IPS-18a (cell line): Measurements from ENCODE around the gene SCRG1.

Source experiments
- H3K27ac ChIP-seq: one replicate; pipeline ENCODE4 v1.5.1; 2013; ENCODE audit warnings: low read length
- H3K27me3 ChIP-seq: one replicate; pipeline ENCODE4 v1.6.1; 2013; ENCODE audit warnings: mild to moderate bottlenecking, low read length; ENCODE audit not compliant: control insufficient read depth, insufficient read depth
- H3K36me3 ChIP-seq: one replicate; pipeline ENCODE4 v1.6.1; 2013; ENCODE audit warnings: low read depth, low read length; ENCODE audit not compliant: control insufficient read depth
- H3K4me1 ChIP-seq: one replicate; pipeline ENCODE4 v1.6.1; 2013; ENCODE audit warnings: low read depth, low read length; ENCODE audit not compliant: control insufficient read depth
- H3K4me3 ChIP-seq: one replicate; pipeline ENCODE4 v1.5.1; 2013; ENCODE audit warnings: low read length
- H3K9ac ChIP-seq: one replicate; pipeline ENCODE4 v1.6.1; 2013; ENCODE audit warnings: mild to moderate bottlenecking, low read length, moderate library complexity
- H3K9me3 ChIP-seq: one replicate; pipeline ENCODE4 v1.6.1; 2013; ENCODE audit warnings: low read depth, low read length; ENCODE audit not compliant: control insufficient read depth

The SCRG1 gene

DNA sequence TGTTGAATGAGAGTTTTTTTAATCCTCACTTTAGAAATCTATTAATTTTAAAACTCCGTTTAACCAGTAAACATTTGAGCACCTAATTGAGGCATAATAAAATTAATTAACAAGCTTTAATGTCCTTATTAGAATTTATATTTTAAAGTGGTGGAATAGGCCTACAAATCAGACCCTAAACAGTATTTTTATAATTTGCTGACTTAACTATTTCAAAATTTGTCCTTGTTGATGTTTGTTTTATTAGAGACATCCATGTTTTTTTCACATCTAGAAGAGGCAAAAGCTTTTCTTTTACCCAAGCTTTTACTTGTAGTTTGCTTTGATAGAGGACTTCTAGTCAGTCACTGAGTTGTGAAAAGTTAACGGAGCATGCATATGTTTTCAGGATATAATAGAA is 24.3 kb downstream of the SCRG1 start:
- no peak overlapping the region for H3K9ac ChIP-seq
- H3K27me3 ChIP-seq: no peaks in the 10 kb centered on the region
- no peaks in the 10 kb centered on the region for H3K9me3 ChIP-seq
- H3K36me3 ChIP-seq: no peaks in the 10 kb centered on the region
- peaks cover 3% of the 10 kb centered on the region for H3K4me1 ChIP-seq
- H3K27ac ChIP-seq: no peak overlapping the region
- H3K4me3 ChIP-seq: no peak overlapping the region

DNA sequence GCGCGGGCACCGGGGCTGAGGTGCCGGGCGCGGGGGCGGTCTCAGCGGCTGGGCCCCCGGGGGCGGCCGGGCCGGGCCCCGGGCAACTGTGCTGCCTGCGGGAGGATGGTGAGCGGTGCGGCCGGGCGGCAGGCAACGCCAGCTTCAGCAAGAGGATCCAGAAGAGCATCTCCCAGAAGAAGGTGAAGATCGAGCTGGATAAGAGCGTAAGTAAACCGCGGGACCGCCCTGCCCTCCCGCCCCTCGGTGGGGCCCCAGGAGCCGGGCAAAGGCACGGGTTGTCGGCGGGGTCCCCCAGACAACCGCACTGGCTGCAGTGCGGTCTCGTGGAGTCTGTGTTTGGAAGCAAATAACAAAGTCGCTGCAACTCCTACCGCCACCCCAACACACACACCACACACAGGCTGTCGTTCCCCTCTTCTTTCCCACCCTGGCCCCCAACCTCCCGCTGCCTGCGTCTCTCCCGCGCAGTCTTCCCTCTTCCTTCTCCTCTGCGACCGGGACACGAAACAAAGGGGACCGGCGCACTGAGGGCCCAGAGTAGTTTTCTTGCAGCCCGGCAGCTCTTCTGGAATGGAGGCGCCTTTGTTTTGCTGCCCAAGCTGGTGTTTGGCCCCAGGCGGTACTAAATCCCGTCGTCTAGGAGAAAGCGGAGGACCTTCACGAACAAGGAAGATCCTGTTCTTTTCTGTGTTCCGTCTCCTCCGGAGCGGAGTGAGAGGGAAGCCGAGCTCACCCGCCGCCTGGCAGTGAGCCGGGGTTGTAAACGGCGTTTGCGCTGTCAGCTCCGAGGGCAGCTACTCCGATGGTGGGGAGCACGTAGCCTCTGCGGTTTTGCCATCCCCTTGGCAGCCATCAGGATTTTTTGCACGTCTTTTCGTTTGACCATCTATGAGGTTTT is 27.4 kb downstream of the SCRG1 start:
- Histone ChIP-seq H3K4me3 (peak overlapping the region; percentile 98), H3K9ac (peak overlapping the region; percentile 84), H3K27me3 (no peaks in the 10 kb centered on the region), H3K4me1 (peaks cover 7% of the 10 kb centered on the region), H3K36me3 (no peaks in the 10 kb centered on the region), H3K27ac (no peak overlapping the region), H3K9me3 (no peaks in the 10 kb centered on the region)

DNA sequence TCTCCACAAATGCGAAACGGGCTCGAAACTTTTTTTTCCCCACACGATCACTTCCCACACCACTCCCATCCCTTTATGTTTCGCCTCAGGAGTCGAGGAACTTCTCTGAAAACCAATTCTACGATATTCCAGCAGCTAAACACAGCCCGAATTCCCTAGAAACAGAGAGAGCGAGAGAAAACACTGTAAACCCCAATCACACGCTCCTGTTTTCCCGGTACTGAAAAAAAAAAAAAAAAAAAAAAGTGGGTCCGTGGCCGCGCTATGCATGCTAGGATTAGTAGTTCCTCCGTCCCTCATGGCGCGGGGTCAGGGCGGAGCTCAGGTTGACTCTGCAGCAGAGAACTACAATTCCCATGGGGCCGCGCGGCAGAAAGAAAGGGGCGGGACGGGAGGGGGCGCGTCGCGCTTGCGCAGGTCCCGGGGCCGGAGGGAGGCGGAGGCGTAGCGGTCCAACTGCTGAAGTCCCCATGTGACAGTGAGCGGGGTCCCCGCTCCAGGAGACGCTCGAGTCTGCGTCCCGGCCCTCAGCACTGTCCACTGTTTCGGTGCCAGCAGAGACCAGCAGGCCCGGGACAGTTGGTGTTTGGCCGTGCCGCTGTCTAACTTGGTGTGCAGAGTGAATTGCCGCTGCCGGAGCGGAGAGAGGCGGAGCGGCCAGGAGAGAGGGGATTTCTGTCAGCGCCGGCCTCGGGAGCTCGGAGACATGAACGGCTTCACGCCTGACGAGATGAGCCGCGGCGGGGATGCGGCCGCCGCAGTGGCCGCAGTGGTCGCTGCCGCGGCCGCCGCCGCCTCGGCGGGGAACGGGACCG is 28.2 kb downstream of the SCRG1 start, which contains the start of gene SAP30:
Gene SAP30 (plus strand): TSS at position 478 of the 815 bp plus-strand sequence. CDS start 229 bp downstream, at position 707.
- Histone ChIP-seq H3K27ac (peak within 1 kb of the TSS; percentile 65), H3K9ac (peak within 1 kb of the TSS; percentile 84)

DNA sequence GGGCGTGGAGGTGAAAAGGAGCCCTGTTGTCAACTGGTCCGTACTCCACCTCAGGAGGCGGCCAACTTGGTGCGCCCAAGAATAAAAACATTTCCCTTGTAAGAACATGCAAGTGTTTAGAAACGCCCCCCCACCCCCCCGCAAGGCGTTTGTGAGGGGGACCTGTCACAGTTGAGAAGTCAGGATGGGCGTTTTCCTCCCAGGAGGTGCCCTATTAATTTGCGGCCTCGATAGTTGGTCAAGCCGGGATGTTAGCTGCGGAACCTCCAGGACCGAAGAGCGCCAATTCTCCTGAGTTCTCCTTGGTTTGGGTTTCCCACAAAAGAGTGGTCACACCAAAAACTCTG is 28.8 kb downstream of the SCRG1 start:
- H3K4me1 ChIP-seq: peaks cover 7% of the 10 kb centered on the region
- H3K27ac ChIP-seq: peak overlapping the region; percentile 65
- H3K4me3 ChIP-seq: peak overlapping the region; percentile 98
- H3K9ac ChIP-seq: peak overlapping the region; percentile 63
- no peaks in the 10 kb centered on the region for H3K9me3 ChIP-seq
- H3K36me3 ChIP-seq: no peaks in the 10 kb centered on the region
- H3K27me3 ChIP-seq: no peaks in the 10 kb centered on the region

More for the DNA sequence above, 28.2 kb downstream of the SCRG1 start, which contains the start of gene SAP30:
- H3K9me3 ChIP-seq: no peaks in the 10 kb centered on the region
- H3K4me3 ChIP-seq: peak within 1 kb of the TSS; percentile 98
- no peaks in the 10 kb centered on the region for H3K27me3 ChIP-seq
- peaks cover 7% of the 10 kb centered on the region for H3K4me1 ChIP-seq
- H3K36me3 ChIP-seq: no peaks in the 10 kb centered on the region

DNA sequence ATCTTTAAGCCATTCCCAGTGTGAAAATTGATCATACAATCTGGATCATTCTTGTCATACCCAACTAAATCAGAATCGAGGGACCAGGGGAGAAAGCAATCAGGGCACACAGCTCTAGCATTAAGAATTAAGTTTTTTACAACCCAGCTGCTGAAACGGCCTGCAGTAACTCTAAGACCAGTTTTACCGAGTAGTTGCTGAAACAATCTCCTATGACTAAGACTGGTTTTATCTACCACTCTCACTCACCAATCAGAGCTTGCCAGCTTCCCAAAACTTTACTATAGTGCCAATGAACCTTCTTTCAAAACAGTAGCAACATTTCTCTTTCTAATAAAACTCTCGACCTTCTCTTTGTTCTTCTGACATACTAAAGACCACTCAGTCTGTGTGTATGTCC is 31.0 kb downstream of the SCRG1 start:
- Histone ChIP-seq H3K36me3 (no peaks in the 10 kb centered on the region), H3K27me3 (no peaks in the 10 kb centered on the region), H3K9me3 (no peaks in the 10 kb centered on the region), H3K4me3 (no peak overlapping the region), H3K4me1 (peaks cover 7% of the 10 kb centered on the region), H3K27ac (no peak overlapping the region), H3K9ac (no peak overlapping the region)

DNA sequence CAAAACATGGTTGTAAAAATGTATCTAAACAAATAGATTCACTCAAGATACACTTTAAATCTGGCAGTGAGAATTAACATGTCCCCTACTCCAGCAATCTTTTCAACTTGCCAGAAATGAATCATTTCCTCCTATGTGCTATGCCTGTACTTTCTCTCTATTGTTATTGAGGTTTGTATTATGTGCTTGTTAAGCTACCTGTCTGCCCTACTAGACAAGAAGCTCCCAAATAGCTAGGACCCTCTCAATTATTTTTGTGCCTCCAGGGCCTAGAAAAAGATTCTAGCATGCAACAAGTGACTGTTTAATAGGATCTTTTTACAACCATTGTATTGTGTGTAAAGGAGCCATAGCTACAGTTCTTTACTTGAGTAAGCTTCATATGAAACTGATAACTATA is 31.6 kb downstream of the SCRG1 start:
- Histone ChIP-seq H3K9ac (no peak overlapping the region), H3K4me3 (no peak overlapping the region), H3K36me3 (no peaks in the 10 kb centered on the region), H3K27ac (no peak overlapping the region), H3K4me1 (peaks cover 4% of the 10 kb centered on the region), H3K9me3 (no peaks in the 10 kb centered on the region), H3K27me3 (no peaks in the 10 kb centered on the region)

DNA sequence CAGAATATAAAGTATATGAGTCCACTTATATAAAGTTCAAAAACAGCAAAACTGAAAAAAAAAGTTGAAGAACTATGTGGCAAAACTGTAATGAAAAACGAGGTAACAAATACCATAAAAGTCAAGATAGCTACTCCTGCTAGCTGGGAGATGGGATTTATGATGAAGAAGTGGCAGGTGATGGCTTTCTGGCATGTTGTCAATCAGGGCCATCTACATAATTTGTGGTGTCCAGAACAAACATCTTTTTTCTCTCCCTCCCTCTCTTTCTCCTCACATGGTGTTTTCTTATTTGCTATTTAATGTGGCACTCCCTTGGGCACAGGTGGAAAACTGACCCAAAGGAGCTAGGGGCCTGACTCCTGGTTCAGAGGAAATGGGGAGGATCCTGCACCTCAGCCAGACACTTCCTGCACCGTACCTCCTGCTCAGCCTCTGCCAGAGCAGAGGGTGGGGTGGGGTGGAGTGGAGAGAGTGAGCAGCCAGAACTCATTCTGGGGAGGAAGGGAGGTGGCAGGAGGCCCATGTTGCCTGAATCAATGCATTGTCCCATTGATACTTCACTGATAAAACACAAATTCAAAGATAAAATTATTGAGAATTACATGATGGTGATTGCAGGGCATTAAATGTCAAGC is 33.4 kb downstream of the SCRG1 start:
- Histone ChIP-seq H3K27me3 (no peaks in the 10 kb centered on the region), H3K9ac (no peak overlapping the region), H3K4me1 (peaks cover 4% of the 10 kb centered on the region)

DNA sequence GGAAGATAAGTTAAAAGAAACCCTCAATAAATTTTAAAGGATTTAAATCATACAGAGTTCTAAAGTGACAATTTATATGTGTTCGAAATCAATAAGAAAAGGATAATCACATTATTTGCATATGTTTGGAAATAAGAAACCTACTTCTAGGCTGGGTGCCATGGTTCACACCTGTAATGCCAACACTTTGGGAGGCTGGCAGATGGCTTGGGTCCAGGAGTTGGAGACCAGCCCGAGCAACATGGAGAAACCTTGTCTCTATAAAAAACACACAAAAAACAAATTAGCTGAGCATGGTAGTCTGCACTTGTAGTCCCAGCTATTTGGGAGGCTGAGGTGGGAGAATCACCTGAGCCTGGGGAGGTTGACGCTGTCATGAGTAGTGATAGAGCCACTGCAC is 36.2 kb downstream of the SCRG1 start:
- no peak overlapping the region for H3K4me3 ChIP-seq
- no peaks in the 10 kb centered on the region for H3K9me3 ChIP-seq
- H3K27me3 ChIP-seq: no peaks in the 10 kb centered on the region

More for the DNA sequence above, 33.4 kb downstream of the SCRG1 start:
- no peak overlapping the region for H3K4me3 ChIP-seq
- no peaks in the 10 kb centered on the region for H3K9me3 ChIP-seq
- H3K27ac ChIP-seq: no peak overlapping the region
- no peaks in the 10 kb centered on the region for H3K36me3 ChIP-seq

DNA sequence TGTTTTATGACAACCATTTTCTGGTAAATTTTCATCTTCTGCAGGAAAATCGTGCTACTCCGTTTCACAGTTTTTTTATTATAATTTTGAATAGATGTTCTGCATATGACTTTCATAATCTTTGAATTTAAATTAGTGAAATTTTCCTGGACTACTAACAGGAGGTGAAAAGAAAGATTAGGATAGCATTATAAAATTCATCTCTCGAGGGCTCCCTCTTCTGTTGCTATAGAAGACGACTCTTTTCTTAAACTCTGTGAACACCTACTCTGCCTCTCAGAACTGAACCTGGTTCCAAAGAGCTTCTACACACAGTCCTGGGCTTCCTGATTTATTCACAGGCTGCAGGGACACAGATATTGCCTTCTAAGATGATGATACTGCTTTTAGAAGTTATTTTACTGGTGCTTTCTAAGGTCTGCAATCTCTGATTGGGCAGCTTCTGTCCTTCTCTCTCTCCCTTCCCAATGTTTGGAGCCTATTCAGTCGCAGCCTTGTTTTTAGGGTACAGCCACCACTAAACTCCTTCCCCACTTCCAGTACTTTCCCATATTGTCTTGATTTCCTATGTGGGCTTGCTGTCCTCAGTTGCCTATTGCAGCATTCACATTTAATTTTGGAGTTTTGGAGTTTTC is 38.2 kb downstream of the SCRG1 start:
- Histone ChIP-seq H3K27ac (no peak overlapping the region), H3K4me3 (no peak overlapping the region), H3K9ac (no peak overlapping the region), H3K4me1 (no peaks in the 10 kb centered on the region), H3K36me3 (no peaks in the 10 kb centered on the region), H3K9me3 (no peaks in the 10 kb centered on the region), H3K27me3 (no peaks in the 10 kb centered on the region)

More for the DNA sequence above, 36.2 kb downstream of the SCRG1 start:
- Histone ChIP-seq H3K4me1 (no peaks in the 10 kb centered on the region), H3K9ac (no peak overlapping the region), H3K27ac (no peak overlapping the region), H3K36me3 (no peaks in the 10 kb centered on the region)

DNA sequence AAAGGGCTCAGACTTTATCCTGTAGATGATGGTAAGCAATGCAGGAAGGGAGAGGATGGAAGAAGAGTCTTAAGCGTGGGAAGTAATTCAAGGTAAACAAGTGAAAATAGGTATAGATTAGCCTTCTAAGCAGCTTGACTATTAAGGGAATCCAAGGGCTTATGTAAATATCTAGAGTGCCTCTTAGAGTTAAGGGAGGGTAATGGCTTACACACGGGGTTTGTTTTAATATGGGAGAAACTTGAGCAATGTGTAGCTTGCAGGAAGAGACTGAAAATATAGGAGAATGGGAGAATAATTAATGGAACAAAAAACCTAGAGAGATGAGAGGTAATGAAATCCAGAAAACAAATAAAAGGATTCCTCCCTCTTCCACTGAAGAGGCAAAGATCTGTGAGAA is 41.0 kb downstream of the SCRG1 start:
- H3K27ac ChIP-seq: no peak overlapping the region
- H3K36me3 ChIP-seq: no peaks in the 10 kb centered on the region
- no peaks in the 10 kb centered on the region for H3K9me3 ChIP-seq

DNA sequence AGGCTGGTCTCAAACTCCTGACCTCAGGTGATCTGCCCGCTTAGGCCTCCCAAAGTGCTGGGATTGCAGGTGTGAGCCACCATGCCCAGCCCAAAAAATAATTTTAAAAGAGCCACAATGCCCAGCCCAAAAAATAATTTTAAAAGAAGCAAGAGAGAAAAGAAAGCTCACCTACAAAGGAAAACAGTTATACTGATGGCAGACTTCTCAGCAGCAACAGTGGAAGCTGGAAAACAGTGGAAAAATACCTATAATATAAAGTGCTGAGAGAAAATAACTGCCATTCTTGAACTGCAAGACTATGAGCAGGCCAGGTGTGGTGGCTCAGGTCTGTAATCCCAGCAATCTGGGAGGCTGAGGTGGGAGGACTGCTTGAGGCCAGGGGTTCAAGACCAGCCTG is 51.4 kb downstream of the SCRG1 start:
- no peak overlapping the region for H3K4me3 ChIP-seq
- peaks cover 18% of the 10 kb centered on the region for H3K4me1 ChIP-seq
- H3K9me3 ChIP-seq: no peaks in the 10 kb centered on the region
- no peaks in the 10 kb centered on the region for H3K27me3 ChIP-seq
- no peaks in the 10 kb centered on the region for H3K36me3 ChIP-seq
- H3K9ac ChIP-seq: no peak overlapping the region
- H3K27ac ChIP-seq: no peak overlapping the region

More for the DNA sequence above, 41.0 kb downstream of the SCRG1 start:
- H3K9ac ChIP-seq: no peak overlapping the region
- H3K4me3 ChIP-seq: no peak overlapping the region
- H3K4me1 ChIP-seq: no peaks in the 10 kb centered on the region
- no peaks in the 10 kb centered on the region for H3K27me3 ChIP-seq
